GM12874 (cell line): ENCODE results near the gene POC1A.

ENCODE experiments used
- CTCF ChIP-seq: IDR thresholded peaks from 2 replicates; pipeline ENCODE4 v1.5.1; 2011; ENCODE audit warnings: low read depth, mild to moderate bottlenecking, control low read depth, low read length, moderate library complexity; ENCODE audit not compliant: insufficient read depth

POC1A gene

GRCh38 chr3:52159503-52159902 is 5.3 kb upstream of the POC1A start:
- TF ChIP-seq CTCF: no peak

- TF ChIP-seq CTCF: no peak
Measured at GRCh38 chr3:52155912-52156311, 1.7 kb upstream of the POC1A start.

- no peak for TF ChIP-seq CTCF
Measured at GRCh38 chr3:52153389-52154096, 680 bp downstream of the POC1A start.

- no peak for TF ChIP-seq CTCF
Measured at GRCh38 chr3:52150860-52151259, 3.4 kb downstream of the POC1A start.

- TF ChIP-seq CTCF: no peak
Measured at GRCh38 chr3:52150357-52150756, 3.9 kb downstream of the POC1A start.

GRCh38 chr3:52149726-52150125 is 4.5 kb downstream of the POC1A start:
- no peak for TF ChIP-seq CTCF

- TF ChIP-seq CTCF: no peak
Measured at GRCh38 chr3:52149021-52149420, 5.2 kb downstream of the POC1A start.
